ENCODE results near the gene ITK. TPM values are rescaled to one million over a fixed set of nuclear protein-coding genes. Genes with fewer than 3 reads are reported as not detected.
A peak's percentile ranks its signal among the peaks of the same experiment; 100 is the strongest.
"Not testable (repeated sequence)": the region's sequence is repeated elsewhere in the genome, so short reads cannot be mapped to it uniquely, and the experiment has no call there.

Gene ITK
- polyA plus RNA-seq, 3 donors from 2014 or later, result 38.5 to 71.9 (median 54.6) TPM

GRCh38 chr5:157203417-157203816 lies 22.8 kb downstream of the ITK start:
- H3K27me3 Mint-ChIP-seq (ENCODE audit: low read depth in 3 of 3), result peaks cover 0 to 3% (median under 1%) of the 10 kb centered on the region in 3 donors
- peak overlapping the region; percentile 80 to 89 (median 86) for H3K27ac Mint-ChIP-seq
- H3K9me3 Mint-ChIP-seq, result peaks cover 0 to 3% (median 0%) of the 10 kb centered on the region in 6 donors
- DNase-seq, result peak in 1 of 3 donors; percentile 30
- H3K36me3 Mint-ChIP-seq, result peaks cover 16 to 48% (median 38%) of the 10 kb centered on the region in 3 donors
- peak overlapping the region; percentile 40 to 71 (median 62) for H3K4me3 Mint-ChIP-seq
- H3K4me1 Mint-ChIP-seq, result peaks cover 89 to 95% of the 10 kb centered on the region in 2 donors

- peak overlapping the region; percentile 72 to 89 (median 84) for H3K27ac Mint-ChIP-seq
- H3K9me3 Mint-ChIP-seq, result peaks cover 0 to 3% (median 0%) of the 10 kb centered on the region in 6 donors
- peaks cover 87 to 95% of the 10 kb centered on the region in 2 donors for H3K4me1 Mint-ChIP-seq
- peak overlapping the region; percentile 15 to 58 (median 38) for H3K4me3 Mint-ChIP-seq
- no peaks in the 10 kb centered on the region for H3K27me3 Mint-ChIP-seq (ENCODE audit: low read depth in 3 of 3)
- peaks cover 18 to 48% (median 43%) of the 10 kb centered on the region in 3 donors for H3K36me3 Mint-ChIP-seq
- DNase-seq, result no peak
Observed at GRCh38 chr5:157204765-157205164, 24.1 kb downstream of the ITK start.

DNA sequence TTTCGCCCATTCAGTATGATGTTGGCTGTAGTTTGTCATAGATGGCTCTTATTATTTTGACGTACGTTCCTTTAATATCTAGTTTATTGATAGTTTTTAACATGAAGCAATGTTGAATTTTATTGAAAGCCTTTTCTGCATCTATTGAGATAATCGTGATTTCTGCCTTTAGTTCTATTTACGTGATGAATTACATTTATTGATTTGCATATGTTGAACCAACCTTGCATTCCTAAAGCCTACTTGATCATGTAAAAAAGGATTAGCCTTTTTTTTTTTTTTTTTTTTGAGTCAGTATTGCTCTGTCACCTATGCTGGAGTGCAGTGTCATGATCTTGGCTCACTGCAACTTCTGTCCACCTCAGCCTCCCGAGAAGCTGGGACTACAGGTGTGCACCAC lies 25.1 kb downstream of the ITK start:
- H3K27me3 Mint-ChIP-seq (ENCODE audit: low read depth in 3 of 3), result no peaks in the 10 kb centered on the region
- no peak overlapping the region for H3K4me3 Mint-ChIP-seq
- H3K9me3 Mint-ChIP-seq, result peaks cover 0 to 3% (median 0%) of the 10 kb centered on the region in 6 donors
- DNase-seq, result no peak
- peaks cover 14 to 50% (median 40%) of the 10 kb centered on the region in 3 donors for H3K36me3 Mint-ChIP-seq
- H3K4me1 Mint-ChIP-seq, result peaks cover 85 to 96% of the 10 kb centered on the region in 2 donors
- H3K27ac Mint-ChIP-seq, result peak overlapping the region in 5 of 6 donors; percentile 40 to 80 (median 59)

DNA sequence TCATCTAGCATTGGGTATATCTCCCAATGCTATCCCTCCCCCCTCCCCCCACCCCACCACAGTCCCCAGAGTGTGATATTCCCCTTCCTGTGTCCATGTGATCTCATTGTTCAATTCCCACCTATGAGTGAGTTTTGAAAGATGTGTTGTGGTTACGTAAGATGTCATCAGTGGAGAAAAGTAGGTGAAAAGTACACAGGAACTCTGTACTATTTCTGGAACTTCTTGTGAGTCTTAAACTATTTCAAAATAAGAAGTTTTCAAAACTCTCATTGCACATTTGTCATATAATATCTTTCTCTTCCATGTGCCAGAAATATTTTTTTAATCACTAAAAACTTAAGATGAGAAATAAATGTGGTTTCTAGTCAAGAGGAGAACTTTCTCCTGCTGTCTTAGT lies 30.0 kb downstream of the ITK start:
- Mint-ChIP-seq H3K4me3 (peak overlapping the region; percentile 31 to 68 (median 59)), H3K4me1 (peaks cover 92 to 100% of the 10 kb centered on the region in 2 donors), H3K27ac (peak overlapping the region; percentile 86 to 98 (median 91)), H3K36me3 (peaks cover 35 to 76% (median 59%) of the 10 kb centered on the region in 3 donors)
- peak; percentile 58 to 66 (median 61) for DNase-seq
- H3K27me3 Mint-ChIP-seq (ENCODE audit: low read depth in 3 of 3); H3K9me3 Mint-ChIP-seq: not testable (repeated sequence)

- Mint-ChIP-seq H3K9me3 (no peaks in the 10 kb centered on the region), H3K4me3 (peak overlapping the region in 3 of 5 donors; percentile 18 to 75 (median 42)), H3K27me3 (ENCODE audit: low read depth in 3 of 3) (peaks cover 1 to 5% (median 2%) of the 10 kb centered on the region in 3 donors), H3K27ac (peak overlapping the region; percentile 81 to 98 (median 92)), H3K4me1 (peaks cover 95 to 100% of the 10 kb centered on the region in 2 donors), H3K36me3 (peaks cover 42 to 80% (median 63%) of the 10 kb centered on the region in 3 donors)
- DNase-seq, result no peak
Observed at GRCh38 chr5:157212307-157212706, 31.7 kb downstream of the ITK start.

GRCh38 chr5:157213527-157214243 lies 33.0 kb downstream of the ITK start:
- Mint-ChIP-seq H3K36me3 (peaks cover 41 to 76% (median 65%) of the 10 kb centered on the region in 3 donors), H3K9me3 (no peaks in the 10 kb centered on the region), H3K27ac (peak overlapping the region; percentile 90 to 98 (median 96)), H3K4me3 (peak overlapping the region; percentile 44 to 85 (median 56)), H3K27me3 (ENCODE audit: low read depth in 3 of 3) (peaks cover 1 to 5% (median 2%) of the 10 kb centered on the region in 3 donors), H3K4me1 (peaks cover 92 to 99% of the 10 kb centered on the region in 2 donors)
- DNase-seq, result no peak

GRCh38 chr5:157214415-157214814 lies 33.8 kb downstream of the ITK start:
- peaks cover 89 to 96% of the 10 kb centered on the region in 2 donors for H3K4me1 Mint-ChIP-seq
- H3K27me3 Mint-ChIP-seq (ENCODE audit: low read depth in 3 of 3), result peaks cover 1 to 5% (median 2%) of the 10 kb centered on the region in 3 donors
- DNase-seq, result no peak
- H3K36me3 Mint-ChIP-seq, result peaks cover 42 to 77% (median 65%) of the 10 kb centered on the region in 3 donors
- peak overlapping the region; percentile 83 to 91 (median 85) for H3K4me3 Mint-ChIP-seq
- peak overlapping the region; percentile 90 to 99 (median 98) for H3K27ac Mint-ChIP-seq
- no peaks in the 10 kb centered on the region for H3K9me3 Mint-ChIP-seq

- no peaks in the 10 kb centered on the region for H3K9me3 Mint-ChIP-seq
- peak; percentile 72 to 75 (median 74) for DNase-seq
- peak overlapping the region; percentile 83 to 91 (median 85) for H3K4me3 Mint-ChIP-seq
- peak overlapping the region; percentile 90 to 99 (median 98) for H3K27ac Mint-ChIP-seq
- peaks cover 89 to 96% of the 10 kb centered on the region in 2 donors for H3K4me1 Mint-ChIP-seq
- peaks cover 1 to 5% (median 2%) of the 10 kb centered on the region in 3 donors for H3K27me3 Mint-ChIP-seq (ENCODE audit: low read depth in 3 of 3)
- peaks cover 48 to 81% (median 68%) of the 10 kb centered on the region in 3 donors for H3K36me3 Mint-ChIP-seq
Observed at GRCh38 chr5:157214861-157215513, 34.3 kb downstream of the ITK start.

- peak; percentile 42 to 51 (median 47) for DNase-seq
- Mint-ChIP-seq H3K4me3 (peak overlapping the region; percentile 83 to 91 (median 85)), H3K27me3 (ENCODE audit: low read depth in 3 of 3) (peaks cover 1 to 5% (median 2%) of the 10 kb centered on the region in 3 donors), H3K4me1 (peaks cover 90 to 96% of the 10 kb centered on the region in 2 donors), H3K36me3 (peaks cover 51 to 84% (median 72%) of the 10 kb centered on the region in 3 donors), H3K9me3 (no peaks in the 10 kb centered on the region), H3K27ac (peak overlapping the region; percentile 90 to 99 (median 98))
Observed at GRCh38 chr5:157215514-157216167, 35.0 kb downstream of the ITK start.

GRCh38 chr5:157216391-157217142 lies 35.9 kb downstream of the ITK start:
- Mint-ChIP-seq H3K9me3 (no peaks in the 10 kb centered on the region), H3K4me1 (peaks cover 86 to 93% of the 10 kb centered on the region in 2 donors), H3K36me3 (peaks cover 53 to 81% (median 66%) of the 10 kb centered on the region in 3 donors)

DNA sequence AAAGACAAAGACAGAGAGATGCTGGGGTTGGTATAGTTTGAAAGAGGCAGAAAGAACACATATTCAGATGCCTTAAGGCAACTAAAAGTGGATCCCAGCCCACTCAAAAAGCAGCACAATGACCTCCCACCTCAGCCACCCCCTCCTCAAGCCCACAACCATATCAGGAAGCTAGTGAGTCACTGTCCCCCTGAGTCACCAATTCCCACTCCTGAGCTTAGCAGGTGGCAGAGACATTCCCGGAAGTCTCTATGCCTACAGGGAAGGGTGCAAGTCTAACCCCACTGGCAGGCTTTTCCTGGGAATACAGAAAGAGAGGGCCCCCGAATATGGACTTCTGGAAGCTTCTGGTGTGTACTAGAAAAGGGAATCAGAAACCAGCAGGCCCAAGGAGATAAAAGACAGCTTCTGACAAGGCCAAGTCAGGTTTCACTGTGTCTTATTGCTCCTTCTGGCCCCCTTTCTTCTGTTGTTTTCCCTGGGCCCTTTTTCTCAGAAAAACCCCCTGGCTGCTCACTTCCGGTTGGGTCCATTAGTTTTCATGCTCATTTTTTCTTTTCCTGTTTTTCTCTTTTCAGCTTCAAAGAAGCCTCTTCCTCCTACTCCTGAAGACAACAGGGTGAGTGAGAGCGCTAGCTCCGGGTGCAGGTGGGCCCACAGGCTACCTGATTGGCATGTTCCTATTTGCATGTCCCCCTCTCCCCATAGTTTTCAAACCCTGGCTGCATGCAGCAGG lies 36.8 kb downstream of the ITK start:
- Mint-ChIP-seq H3K27ac (peak overlapping the region; percentile 59 to 98 (median 88)), H3K9me3 (no peaks in the 10 kb centered on the region), H3K36me3 (peaks cover 50 to 82% (median 65%) of the 10 kb centered on the region in 3 donors), H3K4me1 (peaks cover 86 to 93% of the 10 kb centered on the region in 2 donors), H3K27me3 (ENCODE audit: low read depth in 3 of 3) (peaks cover 0 to 5% (median 1%) of the 10 kb centered on the region in 3 donors), H3K4me3 (peak overlapping the region; percentile 42 to 83 (median 64))
- no peak for DNase-seq

More at GRCh38 chr5:157216391-157217142, 35.9 kb downstream of the ITK start:
- DNase-seq, result no peak
- peak overlapping the region; percentile 90 to 99 (median 98) for H3K27ac Mint-ChIP-seq
- peak overlapping the region; percentile 83 to 91 (median 85) for H3K4me3 Mint-ChIP-seq
- peaks cover 1 to 5% (median 2%) of the 10 kb centered on the region in 3 donors for H3K27me3 Mint-ChIP-seq (ENCODE audit: low read depth in 3 of 3)
